ENCODE data around the gene GRIK2. TPM values are rescaled to one million over a fixed set of nuclear protein-coding genes. Genes with fewer than 3 reads are reported as not detected.

GRIK2 gene
- total RNA-seq, 4 donors from 2014 or later: 0.30 to 4.1 (median 1.3) TPM

DNA sequence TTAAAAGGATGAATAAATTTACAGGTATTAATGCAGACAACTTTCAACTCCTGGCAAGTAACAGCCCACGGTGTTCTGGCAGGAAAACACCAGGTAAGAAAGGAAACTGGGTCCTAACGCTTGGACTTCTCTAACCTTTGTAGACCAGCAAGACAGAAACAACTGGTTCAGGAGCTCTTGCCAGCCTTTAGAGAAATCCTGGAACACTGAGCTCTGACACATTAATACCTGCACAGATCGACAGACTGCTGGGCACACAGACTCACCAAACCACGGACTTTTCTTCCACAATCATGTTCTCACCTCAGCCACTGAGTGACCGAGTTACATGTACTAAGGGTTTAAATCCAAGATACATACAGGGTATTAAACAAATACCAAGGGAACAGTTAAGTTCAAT lies 36.3 kb downstream of the GRIK2 start:
- Histone ChIP-seq H3K27me3 (no peaks in the 10 kb centered on the region), H3K4me3 (no peak overlapping the region), H3K36me3 (no peaks in the 10 kb centered on the region), H3K4me1 (no peaks in the 10 kb centered on the region), H3K9me3 (no peaks in the 10 kb centered on the region), H3K27ac (no peak overlapping the region)
- no peak for TF ChIP-seq POLR2AphosphoS5 (IDR thresholded peaks at IDR 0.05)
- TF ChIP-seq EP300 (IDR thresholded peaks at IDR 0.05): no peak
- TF ChIP-seq, protein P1, sequence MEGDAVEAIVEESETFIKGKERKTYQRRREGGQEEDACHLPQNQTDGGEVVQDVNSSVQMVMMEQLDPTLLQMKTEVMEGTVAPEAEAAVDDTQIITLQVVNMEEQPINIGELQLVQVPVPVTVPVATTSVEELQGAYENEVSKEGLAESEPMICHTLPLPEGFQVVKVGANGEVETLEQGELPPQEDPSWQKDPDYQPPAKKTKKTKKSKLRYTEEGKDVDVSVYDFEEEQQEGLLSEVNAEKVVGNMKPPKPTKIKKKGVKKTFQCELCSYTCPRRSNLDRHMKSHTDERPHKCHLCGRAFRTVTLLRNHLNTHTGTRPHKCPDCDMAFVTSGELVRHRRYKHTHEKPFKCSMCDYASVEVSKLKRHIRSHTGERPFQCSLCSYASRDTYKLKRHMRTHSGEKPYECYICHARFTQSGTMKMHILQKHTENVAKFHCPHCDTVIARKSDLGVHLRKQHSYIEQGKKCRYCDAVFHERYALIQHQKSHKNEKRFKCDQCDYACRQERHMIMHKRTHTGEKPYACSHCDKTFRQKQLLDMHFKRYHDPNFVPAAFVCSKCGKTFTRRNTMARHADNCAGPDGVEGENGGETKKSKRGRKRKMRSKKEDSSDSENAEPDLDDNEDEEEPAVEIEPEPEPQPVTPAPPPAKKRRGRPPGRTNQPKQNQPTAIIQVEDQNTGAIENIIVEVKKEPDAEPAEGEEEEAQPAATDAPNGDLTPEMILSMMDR (IDR thresholded peaks at IDR 0.05): no peak
- no peak for TF ChIP-seq POLR2A (IDR thresholded peaks at IDR 0.05)
- WGBS: 69% methylated on average over 5 of the region's 5 CpGs
- no peak for DNase-seq (ENCODE audit: low spot score in 2 of 2)

DNA sequence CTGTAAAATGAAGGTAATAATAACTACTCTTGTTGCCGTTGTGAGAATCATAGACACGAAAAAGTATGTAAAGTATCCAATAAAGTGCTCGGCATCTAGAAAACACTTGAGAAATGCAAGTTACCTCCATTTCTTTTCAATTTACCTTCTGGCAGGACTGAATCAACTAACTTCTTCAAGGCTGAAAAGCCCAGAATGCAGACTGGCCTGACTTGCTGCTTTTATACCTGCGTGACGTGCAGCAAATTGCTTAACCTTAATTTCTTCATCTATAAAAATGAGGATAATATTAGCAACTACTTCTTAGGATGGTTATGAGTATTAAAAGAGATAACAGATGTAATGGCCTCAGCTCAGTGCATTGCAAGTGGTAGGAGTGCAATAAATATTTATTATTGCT lies 39.6 kb downstream of the GRIK2 start:
- no peaks in the 10 kb centered on the region for H3K4me1 ChIP-seq
- 78% methylated on average over 5 of the region's 5 CpGs for WGBS
- TF ChIP-seq EP300 (IDR thresholded peaks at IDR 0.05) (no peak), POLR2A (IDR thresholded peaks at IDR 0.05) (no peak), POLR2AphosphoS5 (IDR thresholded peaks at IDR 0.05) (no peak)
- TF ChIP-seq, protein P1 (IDR thresholded peaks at IDR 0.05): no peak

DNA sequence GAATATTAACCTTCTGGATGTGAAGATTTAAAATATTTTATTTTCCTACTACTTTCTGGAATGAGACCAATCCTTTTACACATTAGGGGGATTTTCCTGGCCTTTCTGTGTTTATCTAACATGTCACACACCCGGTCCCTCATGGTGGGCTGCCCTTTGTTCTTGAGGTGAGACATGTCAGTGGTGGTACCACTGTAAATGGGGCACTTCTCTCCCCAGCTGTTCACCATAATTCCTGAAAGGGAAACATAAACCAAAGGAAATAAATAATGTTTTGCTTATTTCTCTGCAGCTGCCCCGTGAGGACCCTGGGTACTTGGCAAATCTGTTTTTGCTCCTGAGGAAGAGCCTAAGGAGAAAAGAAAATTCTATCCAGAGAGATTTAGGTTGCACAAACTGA lies 41.1 kb downstream of the GRIK2 start:
- no peaks in the 10 kb centered on the region for H3K27me3 ChIP-seq
- H3K27ac ChIP-seq: no peak overlapping the region
- TF ChIP-seq, protein P1 (IDR thresholded peaks at IDR 0.05): no peak
- TF ChIP-seq POLR2A (IDR thresholded peaks at IDR 0.05) (no peak), POLR2AphosphoS5 (IDR thresholded peaks at IDR 0.05) (no peak), EP300 (IDR thresholded peaks at IDR 0.05) (no peak)
- H3K4me3 ChIP-seq: no peak overlapping the region
- no peaks in the 10 kb centered on the region for H3K9me3 ChIP-seq
- no peaks in the 10 kb centered on the region for H3K4me1 ChIP-seq
- 62% methylated on average over 2 of the region's 2 CpGs for WGBS
- H3K36me3 ChIP-seq: no peaks in the 10 kb centered on the region
- DNase-seq (ENCODE audit: low spot score in 2 of 2): no peak

More for the DNA sequence above, 39.6 kb downstream of the GRIK2 start:
- DNase-seq (ENCODE audit: low spot score in 2 of 2): no peak
- H3K9me3 ChIP-seq: no peaks in the 10 kb centered on the region
- H3K4me3 ChIP-seq: no peak overlapping the region
- no peaks in the 10 kb centered on the region for H3K27me3 ChIP-seq
- no peak overlapping the region for H3K27ac ChIP-seq
- no peaks in the 10 kb centered on the region for H3K36me3 ChIP-seq

DNA sequence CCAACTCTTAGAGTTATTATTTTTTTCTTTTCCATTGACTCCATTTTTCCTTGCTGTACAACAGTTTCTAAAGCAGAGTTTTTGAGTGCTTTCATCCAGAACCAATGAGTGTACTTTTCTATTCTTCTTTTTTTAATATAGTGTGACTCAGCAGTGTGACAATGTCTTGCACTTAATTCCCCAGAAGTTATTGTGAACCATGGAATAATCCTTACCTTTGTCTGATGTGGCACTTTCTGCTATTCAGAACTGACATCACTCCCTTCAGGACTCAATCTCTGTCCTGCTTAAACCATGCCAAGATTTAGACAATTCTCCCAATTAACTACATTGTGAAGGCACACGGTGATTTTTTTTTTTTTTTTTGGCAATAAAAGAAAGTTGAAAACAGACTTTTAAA lies 41.5 kb downstream of the GRIK2 start:
- TF ChIP-seq POLR2A (IDR thresholded peaks at IDR 0.05) (no peak), POLR2AphosphoS5 (IDR thresholded peaks at IDR 0.05) (no peak), EP300 (IDR thresholded peaks at IDR 0.05) (no peak)
- TF ChIP-seq, protein P1 (IDR thresholded peaks at IDR 0.05): no peak
- H3K9me3 ChIP-seq: no peaks in the 10 kb centered on the region
- DNase-seq (ENCODE audit: low spot score in 2 of 2): no peak
- no peaks in the 10 kb centered on the region for H3K4me1 ChIP-seq
- H3K27ac ChIP-seq: no peak overlapping the region
- H3K4me3 ChIP-seq: no peak overlapping the region
- no peaks in the 10 kb centered on the region for H3K27me3 ChIP-seq
- H3K36me3 ChIP-seq: no peaks in the 10 kb centered on the region
- 50% methylated on average over 1 of the region's 1 CpG for WGBS

DNA sequence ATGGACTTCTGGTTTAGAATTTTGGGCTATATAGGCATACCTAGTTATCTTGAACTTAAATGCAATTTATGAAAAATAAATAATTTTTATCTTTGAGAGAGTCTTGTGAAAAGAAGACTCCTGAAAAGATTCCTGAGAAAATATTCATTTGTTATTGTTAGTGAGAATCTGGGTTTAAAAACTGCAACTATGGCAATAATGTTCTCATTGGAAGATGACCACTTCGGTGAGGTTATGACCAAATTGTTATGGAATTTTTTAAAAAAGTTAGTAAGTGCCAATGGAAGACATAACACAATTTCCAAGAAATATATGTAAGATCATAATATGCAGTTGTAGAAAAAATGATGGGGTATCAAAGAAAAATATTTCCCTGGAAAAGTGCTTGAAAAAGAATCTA lies 46.3 kb downstream of the GRIK2 start:
- DNase-seq (ENCODE audit: low spot score in 2 of 2): no peak
- H3K27me3 ChIP-seq: no peaks in the 10 kb centered on the region
- 88% methylated on average over 1 of the region's 1 CpG for WGBS
- H3K36me3 ChIP-seq: no peaks in the 10 kb centered on the region
- no peaks in the 10 kb centered on the region for H3K9me3 ChIP-seq
- TF ChIP-seq POLR2AphosphoS5 (IDR thresholded peaks at IDR 0.05) (no peak), EP300 (IDR thresholded peaks at IDR 0.05) (no peak), POLR2A (IDR thresholded peaks at IDR 0.05) (no peak)
- TF ChIP-seq, protein P1 (IDR thresholded peaks at IDR 0.05): no peak
- H3K27ac ChIP-seq: no peak overlapping the region
- no peaks in the 10 kb centered on the region for H3K4me1 ChIP-seq
- no peak overlapping the region for H3K4me3 ChIP-seq

All from suprapubic skin (tissue), 4 donors.